ENCODE data around the gene PPFIBP1.
"Not testable (repeated sequence)": the region's sequence is repeated elsewhere in the genome, so short reads cannot be mapped to it uniquely, and the experiment has no call there.

Gene PPFIBP1

DNA sequence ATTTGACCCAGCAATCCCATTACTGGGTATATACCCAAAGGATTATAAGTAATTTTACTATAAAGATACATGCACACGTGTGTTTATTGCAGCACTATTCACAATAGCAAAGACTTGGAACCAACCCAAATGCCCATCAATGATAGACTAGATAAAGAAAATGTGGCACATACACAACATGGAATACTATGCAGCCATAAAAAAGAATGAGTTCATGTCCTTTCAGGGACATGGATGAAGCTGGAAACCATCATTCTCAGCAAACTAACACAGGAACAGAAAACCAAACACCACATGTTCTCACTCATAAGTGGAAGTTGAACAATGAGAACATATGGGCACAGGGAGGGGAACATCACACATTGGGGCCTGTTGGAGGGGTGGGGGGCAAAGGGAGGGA, 20.9 kb downstream of the PPFIBP1 start:
- not testable (repeated sequence) for DNase-seq

DNA sequence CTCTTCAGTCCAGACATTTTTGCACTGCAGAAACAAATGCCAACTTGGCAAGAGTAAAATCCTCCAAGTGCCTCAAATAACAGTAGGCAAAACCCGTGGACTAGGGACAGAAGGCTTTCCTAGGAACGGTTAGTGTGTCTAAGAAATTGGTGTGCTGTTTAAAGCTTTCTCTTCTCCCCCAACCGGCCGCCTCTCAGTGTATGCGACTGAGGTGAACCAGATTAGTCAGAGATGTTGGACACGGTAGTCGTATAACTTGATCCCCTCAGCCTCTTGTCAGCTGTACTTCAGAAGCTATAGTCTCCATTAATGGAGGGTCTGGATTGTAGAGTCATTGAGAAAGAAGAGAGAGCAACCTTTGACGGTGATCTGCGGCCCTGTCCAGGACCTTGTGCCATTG, 21.7 kb downstream of the PPFIBP1 start:
- DNase-seq = no peak

DNA sequence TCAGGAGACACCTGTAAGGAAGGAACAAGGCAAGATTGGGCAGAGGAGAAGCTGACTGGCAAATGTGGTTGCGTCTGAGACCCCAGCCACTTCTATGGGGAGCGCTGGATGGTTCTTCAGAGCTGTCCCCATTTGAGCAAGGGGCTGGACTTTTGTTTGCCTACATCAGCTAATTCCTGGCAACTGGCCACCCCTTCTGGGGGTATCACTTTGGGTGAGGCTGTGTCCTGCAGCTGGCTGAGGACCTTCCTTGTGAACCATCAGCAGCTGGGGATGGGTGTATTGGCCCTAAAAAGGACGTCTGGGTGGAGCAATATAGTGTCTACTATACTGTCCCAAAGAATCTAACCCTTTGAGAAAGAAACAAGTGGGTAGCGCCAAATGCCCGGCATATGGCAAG, 23.6 kb downstream of the PPFIBP1 start:
- DNase-seq = no peak

DNA sequence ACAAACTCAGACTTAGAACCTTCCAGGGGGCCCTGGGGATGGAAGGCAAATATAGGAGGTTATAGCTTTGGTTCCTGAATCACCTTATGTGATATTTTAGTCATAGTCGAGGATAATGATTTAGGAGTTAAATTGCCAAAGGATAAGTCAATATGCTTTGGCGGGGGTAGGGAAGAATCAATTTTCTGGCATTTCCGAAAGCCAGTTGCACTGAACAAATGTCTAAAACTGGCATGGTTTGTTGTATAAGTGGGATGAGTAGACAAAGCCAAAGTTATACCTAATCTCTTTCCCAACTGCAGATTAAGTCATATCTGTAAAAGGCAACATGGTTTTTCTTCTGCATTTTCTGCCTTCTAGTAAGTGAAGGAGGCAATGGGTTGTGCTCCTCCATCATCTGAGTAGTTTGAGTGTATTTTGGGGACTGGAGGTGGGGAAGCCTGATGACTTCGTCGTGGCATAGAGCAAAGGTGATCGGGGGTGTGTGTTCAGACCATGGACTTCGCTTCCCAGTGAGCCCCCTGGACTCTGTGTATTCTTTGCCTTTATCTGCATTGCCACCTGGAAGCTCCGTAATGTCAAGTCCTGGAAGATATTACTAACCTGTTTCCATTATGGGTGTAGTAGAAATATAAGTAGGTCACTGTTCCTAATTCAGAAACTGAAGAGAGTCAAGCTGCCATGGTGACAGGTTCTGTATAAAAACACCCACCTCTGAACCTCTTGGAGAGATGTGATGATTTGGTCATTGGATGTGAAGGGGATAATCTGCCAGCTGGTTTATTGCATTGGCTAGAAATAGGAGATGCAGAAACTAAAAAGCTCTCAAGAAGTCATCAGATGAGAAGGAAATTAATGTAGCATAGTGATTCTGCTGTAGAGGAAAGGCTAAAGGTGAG, 24.5 kb downstream of the PPFIBP1 start:
- no peak for DNase-seq

DNA sequence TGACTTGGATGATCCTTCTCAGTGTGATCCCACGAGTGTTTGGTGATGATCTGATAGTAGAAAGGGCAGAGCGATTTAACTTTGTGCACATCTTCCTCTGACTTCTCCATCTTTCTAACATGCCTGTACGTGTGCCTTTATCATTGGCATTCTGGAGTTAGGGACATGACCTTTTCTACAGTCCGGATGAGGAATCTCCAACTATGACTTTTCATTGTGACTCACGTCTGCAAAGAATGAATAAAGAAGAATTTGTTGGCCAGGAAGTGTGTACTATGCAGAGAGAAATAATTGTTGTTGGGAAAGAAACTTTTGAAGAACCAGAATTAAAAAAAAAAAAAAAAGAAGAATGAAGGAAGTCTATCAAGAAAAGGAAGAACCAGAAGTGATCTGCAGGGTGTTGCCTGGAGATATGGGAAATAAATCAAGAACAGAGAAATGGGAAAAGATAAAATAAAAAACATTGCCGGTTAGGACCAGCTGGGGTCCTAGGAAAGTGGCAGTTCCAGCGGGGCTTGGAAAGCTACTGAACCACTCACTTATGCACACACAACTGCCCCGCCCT, 25.3 kb downstream of the PPFIBP1 start:
- DNase-seq = no peak

DNA sequence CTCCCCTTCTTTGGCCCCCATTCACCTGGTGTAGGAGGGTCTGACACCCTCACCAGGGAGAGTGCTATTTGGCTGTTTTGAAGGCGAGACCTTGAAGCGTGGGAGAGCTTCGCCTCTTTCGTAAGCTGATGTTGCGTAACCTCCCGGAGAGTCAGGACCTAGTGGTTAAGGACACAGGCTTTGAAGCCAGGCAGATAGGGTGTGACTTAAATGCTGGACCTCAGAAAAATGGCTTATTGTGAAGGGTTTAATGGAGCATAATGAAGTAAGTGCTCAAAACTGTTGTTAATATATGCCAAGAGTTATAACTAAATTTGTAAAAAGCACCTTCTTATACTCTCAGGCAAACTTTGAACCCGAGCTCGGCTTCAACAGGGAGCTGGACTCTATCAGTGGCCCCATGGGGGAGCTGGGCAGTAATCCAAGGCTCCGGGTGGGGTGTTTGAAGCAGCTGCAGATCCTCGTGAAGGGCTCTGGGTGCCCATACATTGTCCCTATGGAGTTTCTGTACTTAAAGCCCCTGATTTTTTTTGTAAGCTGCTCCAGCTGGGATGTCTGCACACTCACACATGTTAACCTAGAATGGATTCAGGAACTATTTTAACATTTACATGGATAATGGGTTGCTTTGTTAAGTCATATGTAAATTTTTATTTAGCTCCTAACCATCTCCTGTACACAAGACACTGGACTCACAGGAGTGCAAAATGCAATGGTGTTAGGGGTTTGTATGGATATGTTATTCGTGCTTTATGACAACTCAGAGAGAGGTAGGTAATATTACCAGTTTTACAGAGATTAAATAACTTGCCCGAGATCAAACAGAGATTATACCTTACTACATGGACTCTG, 26.0 kb downstream of the PPFIBP1 start:
- DNase-seq = no peak

DNA sequence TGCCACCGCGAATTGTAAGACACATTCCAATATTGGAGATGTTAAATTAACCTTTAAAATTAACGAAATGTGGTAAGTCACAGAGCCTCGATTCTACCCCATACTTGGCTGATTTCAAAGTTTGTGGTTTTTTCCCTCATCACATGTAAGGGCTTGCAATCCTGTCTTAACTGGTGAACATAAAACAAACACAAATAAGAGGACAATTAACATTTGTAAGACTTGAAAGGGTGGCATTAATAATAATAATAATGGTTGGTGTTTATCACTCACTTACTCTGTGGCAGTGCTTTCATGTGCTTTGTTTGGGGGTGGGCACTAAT, 26.6 kb downstream of the PPFIBP1 start:
- no peak for DNase-seq

DNA sequence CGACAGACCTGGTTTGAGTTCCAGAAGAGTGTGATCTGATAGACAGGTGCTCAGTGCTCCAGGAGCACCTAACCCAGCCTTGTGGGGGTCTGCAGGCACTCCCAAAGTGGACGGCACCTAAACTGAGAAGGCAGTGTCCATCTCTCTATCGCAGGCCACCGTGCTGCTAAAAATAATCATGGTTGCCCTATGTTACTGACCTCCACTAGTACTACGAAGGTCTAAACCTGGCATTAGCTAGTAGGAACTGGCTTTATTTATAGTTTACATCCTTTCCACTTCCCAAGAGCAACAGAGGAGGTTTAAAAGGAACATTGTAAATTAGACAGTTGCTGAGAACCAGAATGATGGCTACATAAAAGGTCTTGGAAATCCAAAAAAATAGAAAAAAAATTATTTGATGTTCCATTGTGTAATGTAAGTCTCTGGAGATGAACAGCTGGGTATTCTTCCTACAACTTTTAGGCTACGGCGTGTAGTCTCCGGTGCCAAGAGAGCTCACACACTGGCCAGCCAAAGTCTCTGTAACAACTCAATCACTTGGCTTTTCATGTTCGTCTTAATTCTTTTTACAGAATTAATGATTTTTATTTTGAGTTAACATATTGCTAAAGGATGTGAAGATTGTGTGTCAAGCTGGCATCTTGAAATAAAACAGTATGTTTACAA, 27.3 kb downstream of the PPFIBP1 start:
- no peak for DNase-seq

DNA sequence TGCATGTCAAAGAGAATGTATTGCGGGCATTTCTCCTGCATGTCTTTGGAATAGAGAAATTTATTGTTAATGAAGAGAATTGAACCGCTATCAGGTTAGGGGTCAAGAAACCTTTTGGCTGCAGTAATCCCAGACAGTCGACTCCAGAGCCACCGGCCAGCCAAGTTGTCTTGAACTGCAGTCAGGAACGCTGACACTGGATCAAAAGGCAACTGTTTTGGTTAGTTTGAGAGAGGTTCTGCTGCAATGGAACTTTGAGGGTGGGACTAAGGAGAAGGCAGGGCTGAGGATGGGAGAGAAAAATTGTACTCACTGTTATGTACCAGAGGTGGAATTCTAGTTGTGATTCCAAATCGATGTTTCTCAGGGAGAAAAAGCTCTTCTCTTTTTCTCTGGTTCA, 28.2 kb downstream of the PPFIBP1 start:
- no peak for DNase-seq

DNA sequence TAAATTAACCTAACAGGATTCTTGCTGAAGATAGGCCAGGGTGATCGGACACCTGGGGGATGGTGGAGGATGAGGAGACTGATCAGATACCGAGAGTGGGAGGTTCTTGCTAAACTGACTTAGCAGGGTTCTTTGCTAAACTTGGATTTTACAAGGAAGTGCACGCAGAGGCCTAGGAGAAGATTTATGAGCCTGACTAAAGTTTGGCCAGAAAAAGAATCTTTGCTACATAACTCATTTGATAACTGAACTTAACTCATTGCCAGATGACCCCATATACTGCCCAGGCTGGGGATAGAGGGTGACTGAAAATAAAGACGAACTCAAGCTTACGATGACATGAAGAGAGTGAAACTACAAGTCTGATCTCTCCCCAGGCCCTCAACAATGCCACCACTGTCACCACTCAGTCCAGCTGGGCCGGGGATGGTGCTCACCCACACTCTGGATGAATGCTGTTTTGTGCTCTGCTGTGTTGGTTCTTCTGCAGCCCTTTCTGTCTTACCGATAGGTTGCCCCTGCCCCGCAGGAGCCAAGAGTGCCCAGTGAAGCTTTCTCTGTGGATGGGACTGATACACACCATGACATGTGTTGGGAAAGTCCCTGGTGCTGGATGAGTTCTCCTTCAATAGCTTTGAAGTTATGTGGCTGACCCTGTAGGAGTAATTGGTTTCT, 29.0 kb downstream of the PPFIBP1 start:
- DNase-seq = no peak

DNA sequence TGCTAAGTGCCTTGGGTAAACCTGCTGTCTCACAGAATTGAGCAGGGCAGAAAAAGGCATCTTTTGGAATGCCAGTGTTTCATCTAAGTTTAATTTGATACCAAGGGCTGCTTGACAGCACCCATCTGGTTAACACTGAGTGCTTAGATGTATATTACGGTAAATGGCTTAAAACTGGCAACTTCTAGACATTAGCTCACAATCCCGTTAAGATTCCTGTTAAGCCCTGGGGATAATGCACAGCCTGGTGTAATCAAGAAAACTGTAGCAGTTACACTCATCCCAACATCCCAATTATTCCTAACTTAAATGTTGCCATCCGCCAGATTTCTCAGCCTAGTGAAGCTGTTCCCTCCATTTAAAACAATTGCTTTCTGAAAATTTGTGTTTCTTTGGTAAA, 29.9 kb downstream of the PPFIBP1 start:
- no peak for DNase-seq

DNA sequence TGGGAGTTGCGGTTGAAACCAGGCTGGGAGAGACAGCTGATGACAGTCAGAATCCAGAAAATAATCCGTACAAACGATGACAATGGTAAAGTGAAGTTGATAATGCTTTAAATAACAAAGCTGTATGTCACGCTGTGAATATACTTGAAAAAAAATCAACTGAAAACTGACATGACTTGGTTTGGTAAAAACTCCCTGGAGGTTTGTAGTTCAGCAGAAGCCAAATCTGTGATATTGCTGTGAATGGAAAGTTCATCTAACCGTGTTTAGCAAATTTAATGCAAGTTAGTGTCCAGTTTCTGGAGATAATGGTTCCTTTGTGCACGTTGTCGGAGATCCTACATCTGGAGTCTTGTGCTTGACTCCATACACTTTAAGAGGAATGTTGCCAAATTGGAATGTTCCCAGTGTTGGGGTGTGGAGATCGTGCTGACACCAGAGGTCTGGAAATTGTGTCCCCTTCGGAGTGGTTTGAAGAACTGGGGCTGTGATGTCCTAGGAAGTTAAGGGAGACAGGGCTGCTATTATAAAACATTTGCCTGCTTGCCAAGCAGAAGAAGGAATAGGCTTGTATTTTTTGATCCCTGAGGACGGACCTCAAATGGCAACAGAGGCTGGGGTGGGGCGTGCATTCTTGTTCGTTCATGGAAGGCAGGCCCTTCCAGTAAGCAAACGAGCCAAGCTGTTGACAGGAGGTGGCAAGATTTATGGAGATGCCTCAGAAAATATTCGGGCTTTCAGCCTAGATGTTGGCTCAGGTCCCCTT, 30.6 kb downstream of the PPFIBP1 start:
- DNase-seq = no peak

DNA sequence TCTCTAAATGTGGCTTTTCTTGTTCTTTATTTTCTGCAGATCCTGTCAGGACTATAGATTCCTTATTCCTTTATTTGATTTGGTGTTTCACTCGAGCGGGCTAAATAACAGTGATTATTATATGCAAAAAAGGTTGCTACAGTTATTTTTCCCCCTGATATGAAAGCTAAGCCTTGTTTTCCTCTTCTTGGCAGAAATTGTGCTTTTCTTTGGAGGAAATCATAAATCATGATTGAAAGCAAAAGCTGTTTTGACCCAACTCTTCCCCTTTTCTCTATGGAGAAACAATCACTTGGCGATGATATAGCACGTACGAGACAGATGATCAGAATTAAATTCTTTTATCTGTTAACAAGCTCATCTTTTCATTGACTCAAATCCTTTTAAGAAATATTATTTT, 31.4 kb downstream of the PPFIBP1 start:
- no peak for DNase-seq

DNA sequence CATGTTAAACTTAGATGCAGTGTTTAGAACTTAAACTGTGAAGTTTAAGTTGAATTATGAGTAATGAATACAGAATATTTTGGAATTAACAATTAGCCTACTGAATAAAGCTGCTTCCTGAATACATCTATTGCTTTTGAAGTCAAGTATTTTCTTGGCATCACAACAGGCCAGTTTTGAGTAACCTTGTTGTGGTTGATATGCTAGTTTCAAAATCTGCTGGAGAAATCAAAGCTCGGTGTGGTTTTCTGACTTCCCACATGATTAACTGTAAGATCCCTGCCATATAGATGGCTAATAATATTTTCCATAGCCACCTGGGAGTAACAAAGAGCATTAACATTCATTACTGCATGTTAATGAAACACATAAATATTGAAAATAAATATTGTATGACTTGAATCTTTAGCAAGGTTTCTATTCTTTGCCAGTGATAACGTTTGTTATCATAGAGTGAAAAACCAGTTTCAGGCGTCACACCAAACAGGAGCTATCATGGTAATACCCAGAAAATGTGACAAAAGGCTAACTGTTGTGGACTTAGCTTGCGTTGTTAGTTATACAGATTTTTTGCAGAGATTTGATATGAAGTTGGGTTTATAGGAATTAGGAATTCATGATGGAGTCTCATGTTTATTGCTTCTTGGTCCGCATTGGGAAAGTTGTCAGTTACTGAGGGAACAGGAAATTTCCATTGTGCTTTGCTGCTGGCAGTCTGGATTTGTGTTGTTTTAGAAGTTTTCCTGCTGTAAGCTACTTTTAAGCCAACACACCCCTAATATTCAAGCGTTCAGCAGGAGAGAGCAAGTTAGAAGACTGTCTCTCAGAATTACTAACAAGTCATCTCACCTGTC, 32.1 kb downstream of the PPFIBP1 start:
- no peak for DNase-seq

DNA sequence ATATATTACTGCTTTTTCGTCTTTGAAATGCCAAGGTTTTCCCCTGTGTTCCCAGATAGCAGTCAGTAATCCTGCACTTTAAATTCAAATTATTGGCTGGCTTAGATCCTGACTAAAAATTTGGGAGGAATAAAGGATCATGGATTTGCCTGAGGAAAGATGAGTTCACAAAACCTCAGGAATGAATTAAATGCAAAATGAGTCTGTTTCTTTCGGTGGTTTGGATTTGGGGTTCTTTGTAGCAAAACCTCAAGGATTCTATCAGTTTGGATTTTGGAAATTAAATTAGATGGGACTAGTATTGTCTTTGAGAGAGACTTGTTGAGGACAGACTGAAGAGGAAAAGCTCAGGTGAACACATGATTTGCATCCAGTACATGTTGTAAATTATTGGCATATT, 36.1 kb downstream of the PPFIBP1 start:
- no peak for DNase-seq

DNA sequence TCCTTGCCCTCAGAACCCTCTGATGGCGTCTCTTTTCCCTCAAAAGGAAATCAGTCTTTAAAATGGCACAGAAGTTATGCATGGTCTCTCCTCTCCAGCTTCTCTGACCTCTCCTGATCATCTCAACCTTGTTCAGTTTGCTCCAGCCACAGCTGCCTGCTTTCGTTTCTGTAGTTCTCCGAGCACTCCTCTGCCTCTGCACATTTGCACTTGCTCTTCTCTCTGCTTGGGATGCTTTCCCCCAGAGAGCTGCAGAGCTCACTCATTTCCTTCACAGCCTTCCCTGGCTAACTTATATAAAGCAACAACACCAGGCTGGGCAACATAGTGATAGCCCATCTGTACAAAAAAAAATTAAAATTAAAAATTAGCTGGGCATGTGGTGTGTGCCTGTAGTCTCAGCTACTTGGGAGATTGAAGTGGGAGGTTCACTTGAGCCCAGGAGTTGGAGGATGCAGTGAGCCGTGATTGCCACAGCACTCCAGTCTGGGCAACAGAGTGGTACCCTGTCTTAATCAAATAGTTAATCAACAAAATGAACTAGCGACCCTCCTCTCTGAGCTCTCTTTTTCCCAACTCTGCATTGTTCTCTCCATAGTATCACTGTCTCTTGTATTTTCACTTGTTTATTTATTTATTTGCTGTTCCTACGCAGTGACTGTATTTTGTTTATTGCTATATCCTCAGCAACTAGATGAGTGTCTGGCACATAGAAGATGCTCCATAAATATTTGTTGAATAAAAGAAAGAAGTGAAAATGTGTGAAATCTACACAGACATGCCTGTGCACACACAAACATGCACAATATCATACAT, 37.7 kb downstream of the PPFIBP1 start:
- DNase-seq = no peak

DNA sequence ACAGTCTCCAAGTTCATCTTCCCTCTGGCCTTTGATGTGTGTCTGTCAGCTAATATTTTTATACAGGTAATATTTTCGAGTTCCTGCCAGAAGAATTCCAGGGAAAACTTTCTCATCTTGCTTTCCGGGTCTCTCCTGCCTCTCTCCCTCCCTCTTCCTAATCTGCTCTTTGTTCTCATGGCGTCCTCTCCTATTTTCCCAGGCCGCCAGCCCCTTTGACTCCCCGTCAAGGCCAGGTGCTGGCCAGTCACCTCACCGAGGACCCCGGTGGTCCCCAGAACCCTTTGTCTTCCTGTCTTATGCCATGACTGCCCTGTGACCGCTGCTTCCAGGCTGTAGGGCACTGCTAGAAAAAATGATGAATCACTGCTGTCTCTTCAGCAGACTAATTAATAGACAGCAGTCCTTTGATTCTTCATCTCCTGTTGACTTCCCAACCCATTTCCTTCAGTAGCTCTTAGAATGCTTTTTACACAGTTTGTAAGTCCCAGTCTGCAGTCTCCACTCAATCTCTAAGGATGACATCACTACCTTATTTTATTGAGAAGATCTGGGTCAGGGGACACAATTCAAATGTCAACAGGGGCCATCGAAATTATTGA, 40.7 kb downstream of the PPFIBP1 start:
- no peak for DNase-seq

DNA sequence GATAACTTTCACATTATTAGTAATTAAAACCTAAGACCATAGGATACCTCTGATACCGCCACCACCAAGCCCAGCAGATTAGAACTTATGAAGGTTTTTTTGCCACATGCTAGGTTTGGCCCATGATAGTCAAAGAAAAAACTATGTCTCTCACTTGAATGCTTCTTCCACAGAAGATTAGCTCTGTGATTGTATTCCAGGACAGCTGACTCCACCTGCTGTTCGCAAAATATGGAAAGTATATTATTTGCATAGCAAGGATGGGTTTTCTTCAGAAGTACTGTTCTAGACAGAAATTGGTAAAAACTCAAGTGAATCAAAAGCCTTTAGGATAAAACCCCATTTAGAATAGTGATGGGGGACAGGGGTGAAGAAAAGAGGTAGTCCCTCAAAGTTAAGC, 42.2 kb downstream of the PPFIBP1 start:
- DNase-seq = no peak

DNA sequence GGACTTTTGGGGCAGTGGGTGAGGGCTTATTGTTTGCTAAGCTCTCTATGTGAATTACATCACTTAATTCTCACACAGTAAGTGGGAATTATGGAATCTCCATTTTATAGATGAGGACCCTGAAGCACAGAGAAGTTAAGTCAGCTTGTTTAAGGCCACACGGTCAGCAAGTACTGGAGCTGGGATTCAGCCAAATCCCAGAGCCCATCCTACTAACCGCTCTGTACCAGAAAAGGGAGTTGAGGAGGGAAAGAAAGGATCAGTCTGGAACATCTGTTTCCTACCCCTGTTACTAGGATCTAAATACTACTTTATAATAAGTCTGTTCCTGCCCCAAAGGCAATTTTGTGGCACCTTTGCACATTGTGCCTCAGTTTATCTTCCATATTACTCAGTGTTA, 42.6 kb downstream of the PPFIBP1 start:
- no peak for DNase-seq

DNA sequence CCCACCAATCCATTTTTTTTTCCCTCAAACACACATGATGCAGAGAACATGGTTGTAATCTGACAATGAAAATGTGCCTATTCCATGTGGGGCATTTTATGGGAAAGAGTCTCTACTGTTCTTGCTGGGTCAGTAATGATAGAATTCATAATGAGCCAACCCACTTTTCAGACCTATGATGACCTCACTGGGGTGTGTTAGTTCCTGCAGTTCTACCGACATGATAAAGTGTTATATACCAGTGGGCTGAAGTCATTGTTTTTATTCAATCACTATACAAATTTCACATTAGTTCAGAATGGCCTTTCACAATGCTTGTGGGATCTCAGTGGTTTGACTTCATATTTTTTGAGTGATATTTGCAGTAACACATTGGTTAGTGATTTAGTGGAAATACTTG, 47.5 kb downstream of the PPFIBP1 start:
- DNase-seq = no peak

Data from activated effector memory CD4-positive, alpha-beta T cell treated with Interleukin-2 at 50 U/mL for 16 hours (primary cell).